Measurements from ENCODE around the gene ALPK3.

Gene ALPK3

GRCh38 chr15:84878504-84878903, 61.3 kb downstream of the ALPK3 start:
- DNase-seq: no peak

- DNase-seq: no peak
Observed at GRCh38 chr15:84879088-84879780, 62.1 kb downstream of the ALPK3 start.

DNA sequence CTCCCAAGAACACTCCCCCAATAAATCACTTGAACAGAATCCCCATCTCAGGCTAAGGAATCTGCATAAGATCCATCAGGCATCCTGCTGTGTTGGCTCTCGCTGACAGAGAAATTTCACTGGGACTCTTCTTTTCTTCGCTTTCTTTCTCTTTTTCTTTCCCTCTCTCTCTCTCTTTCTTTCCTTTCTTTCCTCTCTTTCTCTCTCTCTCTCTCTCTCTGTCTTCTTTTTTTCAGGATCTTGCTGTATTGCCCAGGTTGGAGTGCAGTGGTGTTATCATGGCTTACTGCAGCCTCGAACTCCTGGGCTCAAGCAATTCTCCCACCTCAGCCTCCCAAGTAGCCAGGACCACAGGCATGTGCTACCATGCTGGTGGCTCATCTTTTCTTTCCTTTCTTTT, 62.9 kb downstream of the ALPK3 start:
- DNase-seq: no peak

DNA sequence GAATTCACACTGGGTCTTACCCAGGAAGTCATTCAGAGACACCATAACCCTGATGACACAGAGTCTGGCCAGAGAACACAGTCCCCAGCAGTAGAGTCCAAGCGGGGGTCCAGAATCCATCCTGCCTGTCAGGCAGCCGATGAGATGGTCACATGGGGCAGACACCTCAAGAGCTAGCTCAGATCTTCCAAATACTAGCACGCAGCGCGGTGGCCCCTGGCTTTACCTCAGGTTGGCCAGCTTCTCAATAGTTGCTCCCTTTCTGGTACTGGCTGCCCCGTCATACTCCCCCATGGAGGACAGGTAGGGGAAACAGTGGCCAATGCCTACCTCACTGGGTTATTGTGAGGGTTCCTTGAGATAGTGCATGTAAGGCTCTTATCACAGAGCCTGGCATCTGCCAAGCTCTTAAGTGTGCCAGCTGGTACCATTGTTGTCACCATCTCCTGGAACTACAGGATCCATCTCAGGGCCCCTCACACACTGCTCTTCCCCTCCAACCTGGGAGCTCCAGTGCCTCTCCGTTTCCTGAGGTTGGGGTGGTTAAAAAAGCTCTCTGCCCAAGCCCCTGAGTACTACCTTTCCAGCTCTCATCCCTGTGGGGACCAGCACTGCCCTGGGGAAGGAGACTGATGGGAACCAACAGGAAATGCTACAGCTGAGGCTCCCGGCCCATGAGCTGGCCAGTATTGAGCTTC, 63.8 kb downstream of the ALPK3 start:
- no peak for DNase-seq

DNA sequence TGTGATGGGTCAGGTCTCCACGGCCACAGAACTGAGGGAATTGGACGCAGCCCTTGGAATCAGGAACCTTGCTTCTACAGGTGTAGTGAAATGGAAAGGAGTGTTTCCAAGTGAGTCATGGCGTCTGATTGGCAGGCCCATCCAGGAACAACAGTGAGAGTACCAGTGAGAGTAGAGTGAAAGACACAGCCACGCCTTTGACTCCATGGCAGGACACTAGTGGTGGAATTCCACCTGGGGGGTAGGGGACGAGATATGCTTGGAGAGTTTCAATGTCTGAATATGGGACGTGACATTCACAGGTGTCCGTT, 64.3 kb downstream of the ALPK3 start:
- DNase-seq: no peak

DNA sequence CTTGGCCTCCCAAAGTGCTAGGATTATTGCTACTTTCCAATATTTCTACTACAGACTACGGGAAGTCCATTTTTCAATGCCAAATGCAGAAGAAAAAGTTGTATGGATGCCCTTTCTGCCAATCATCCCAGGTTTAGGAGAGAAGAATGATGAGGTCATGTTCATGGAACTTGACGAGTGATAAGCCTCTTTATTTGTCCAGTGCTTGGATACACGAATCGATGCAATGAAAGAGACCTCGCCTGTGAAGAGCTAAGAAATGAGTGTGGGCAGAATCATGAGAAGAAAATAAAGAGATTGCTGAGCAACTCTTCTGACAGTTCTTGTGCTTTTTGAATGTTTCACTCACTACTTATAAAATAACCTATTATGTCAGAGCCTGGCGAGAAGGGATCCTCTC, 66.3 kb downstream of the ALPK3 start:
- DNase-seq: no peak

GRCh38 chr15:84883916-84884781, 67.0 kb downstream of the ALPK3 start, which contains the start of gene SLC28A1:
Gene SLC28A1, plus strand, starts transcription at chr15:84884662. Its CDS starts 3,099 bp downstream, at chr15:84887761.
- DNase-seq: no peak

- no peak for DNase-seq
Observed at GRCh38 chr15:84885801-84886200, 68.6 kb downstream of the ALPK3 start.

DNA sequence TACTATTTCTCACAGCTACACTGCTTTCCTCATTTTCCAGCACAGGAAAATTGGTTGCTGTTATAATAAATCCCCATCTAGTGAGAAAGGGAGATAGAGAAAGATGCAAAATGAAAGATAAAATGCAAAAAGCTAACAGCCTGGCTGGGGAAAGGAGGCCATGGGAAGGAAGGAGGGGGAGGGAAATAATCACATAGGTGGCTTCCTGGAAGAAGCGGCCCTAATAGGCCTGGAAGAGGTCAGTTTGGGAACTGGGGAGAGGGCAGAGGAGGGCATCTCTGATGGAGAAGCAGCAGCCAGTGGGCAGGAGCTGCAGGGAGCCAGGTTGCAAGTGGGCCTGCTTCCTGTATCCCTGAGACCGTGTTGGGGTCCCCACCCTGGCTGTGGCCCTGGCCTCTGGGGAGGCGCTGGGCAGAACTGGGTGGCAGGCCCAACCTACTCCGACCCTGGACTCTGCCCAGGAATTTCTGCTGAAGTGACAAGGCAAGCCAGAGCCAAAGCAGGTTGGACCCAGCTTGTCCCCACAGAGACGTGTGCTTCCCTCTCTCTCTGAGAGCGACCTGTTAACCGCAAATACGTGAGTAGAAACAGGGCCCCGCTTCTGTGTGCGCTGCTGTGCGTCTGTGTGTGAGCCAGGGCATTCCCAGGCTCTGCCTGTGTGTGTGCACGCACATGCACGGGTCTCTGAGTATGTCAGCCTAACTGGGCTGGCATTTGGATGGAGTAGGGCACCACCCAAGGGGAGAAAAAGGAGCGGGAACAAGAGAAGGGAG, 69.2 kb downstream of the ALPK3 start:
- DNase-seq: no peak

DNA sequence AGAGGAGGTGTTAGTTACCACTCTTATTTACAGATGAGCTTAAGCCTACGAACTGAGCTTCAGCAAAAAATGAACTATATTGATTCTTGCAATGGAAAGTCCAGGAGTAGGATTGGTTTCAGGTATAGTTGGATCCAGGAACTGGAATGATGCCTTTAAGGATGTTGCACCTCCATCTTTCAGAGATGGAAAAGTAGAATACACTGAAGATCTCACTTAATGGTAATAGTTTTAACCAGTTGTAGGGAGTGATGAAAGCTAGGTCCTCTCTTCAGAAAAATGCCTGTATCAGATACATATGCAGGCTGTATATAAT, 69.8 kb downstream of the ALPK3 start:
- no peak for DNase-seq

GRCh38 chr15:84887938-84888337, 70.8 kb downstream of the ALPK3 start:
- no peak for DNase-seq

GRCh38 chr15:84888639-84889038, 71.5 kb downstream of the ALPK3 start:
- DNase-seq: peak; percentile 2

DNA sequence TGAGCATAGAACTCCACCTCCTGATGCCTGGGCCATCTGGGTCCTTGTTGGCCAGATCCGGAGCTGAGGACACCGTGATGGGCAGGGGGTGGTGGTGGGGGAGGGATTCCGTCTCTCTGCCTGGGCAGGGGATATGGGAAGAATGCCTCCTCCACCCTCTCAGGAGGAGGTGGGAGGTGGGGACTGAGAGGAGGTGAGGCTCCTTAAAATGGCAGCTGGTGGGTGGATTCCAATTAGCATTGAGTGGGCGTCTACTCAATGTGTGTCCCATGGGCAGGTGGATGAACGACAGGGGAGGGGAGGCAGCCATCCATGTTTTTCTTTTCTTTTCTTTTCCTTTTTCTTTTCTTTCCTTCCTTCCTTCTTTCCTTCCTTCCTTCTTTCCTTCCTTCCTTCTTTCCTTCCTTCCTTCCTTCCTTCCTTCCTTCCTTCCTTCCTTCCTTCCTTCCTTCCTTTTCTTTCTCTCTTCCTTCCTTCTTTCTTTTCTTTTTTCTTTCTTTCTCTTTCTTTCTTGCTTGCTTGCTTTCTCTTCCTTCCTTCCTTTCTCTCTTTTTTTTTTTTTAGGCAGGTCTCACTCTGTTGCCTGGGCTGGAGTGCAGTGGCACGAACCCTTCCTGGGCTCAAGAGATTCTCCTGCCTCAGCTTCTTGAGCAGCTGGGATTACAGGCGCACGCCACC, 72.3 kb downstream of the ALPK3 start:
- no peak for DNase-seq

DNA sequence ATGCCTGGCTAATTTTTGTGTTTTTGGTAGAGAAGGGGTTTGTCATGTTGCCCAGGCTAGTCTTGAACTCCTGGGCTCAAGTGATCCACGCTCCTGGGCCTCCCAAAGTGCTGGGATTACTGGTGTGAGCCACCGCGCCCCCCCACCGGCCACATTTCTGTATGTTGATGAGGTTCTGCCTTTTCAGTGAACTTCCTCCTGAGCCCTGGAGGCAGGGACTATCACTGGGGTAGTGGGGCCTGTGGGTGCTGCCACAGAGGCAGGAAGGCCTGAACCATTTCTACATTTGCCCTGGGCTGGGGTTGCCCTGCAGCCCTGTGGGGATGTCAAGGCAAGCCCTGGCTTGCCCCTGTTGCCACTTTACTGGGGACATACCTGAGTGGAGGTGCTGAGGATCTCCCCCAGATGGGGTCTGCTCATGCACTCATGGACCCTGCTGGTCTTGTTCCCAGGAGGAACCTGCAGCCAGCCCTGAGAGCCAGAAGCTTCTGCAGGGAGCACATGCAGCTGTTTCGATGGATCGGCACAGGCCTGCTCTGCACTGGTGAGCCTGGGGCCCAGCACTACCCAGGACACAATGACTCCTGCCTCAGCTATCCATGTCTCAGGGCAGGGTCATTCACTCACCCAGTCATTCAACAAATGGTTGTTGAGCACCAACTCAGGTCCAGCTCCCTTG, 73.0 kb downstream of the ALPK3 start:
- no peak for DNase-seq

- no peak for DNase-seq
Observed at GRCh38 chr15:84890670-84891162, 73.6 kb downstream of the ALPK3 start.

DNA sequence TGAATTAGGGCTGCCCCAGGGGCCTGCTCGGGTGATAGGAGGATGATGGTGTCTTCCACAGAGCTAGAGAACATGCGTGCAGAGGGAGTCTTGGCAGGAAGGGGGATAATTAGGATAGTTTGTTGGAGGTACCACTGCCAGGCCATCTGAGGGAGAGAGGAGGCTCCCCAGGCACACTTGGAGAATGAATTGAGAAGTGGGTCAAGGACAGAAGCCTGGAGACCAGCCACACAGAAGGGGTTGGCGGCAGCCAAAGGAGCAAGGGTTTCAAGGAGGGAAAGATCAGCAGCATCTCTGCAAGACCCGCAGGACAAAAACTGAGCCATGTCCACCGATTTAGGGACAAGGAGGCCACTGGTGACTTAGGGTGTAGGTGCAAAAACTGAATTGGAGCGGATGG, 74.2 kb downstream of the ALPK3 start:
- DNase-seq: no peak

DNA sequence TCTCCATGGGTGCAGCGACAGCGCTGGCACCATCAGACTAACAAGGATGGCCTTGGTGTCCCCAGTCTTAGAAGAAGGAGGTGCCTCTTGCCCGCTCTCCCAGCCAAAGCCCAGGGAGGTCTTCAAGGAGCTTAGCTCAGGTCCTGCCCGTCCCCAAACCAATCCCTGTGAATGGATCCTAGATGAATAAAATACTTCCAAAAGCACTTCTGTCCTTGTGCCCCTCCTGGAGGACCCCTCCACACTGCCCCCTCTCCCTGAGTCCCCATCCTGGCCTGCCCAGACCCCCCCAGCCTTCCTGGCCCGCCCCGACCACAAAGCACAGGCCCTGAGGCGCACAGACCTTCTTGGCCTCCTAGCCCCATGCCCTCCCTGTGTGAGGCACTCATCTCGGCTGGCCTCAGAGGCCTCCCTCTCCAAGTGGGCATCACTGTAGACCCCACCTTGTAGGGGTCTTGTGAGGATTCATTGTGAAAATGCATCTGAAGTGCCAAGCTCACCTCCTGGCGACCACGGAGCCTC, 75.7 kb downstream of the ALPK3 start:
- no peak for DNase-seq

DNA sequence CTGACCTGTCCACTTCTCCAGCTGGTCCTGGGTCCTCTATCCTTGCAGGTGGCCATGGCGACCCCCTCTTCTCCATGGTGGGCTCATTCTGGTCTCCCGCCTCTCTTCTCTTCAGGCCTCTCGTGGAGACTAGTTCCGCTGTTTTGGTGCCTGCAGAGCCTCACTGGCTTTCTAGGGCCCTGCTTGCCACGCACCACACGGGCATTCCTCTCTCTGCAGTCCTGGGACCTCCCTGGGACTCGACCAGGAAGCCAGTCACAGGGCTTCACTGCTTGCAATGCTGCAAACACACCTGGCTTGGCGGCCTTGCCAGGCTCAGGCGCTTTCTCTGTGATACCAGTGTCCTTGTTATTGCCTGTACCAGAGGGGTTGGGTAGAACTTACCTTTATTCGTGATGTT, 76.5 kb downstream of the ALPK3 start:
- no peak for DNase-seq

- no peak for DNase-seq
Observed at GRCh38 chr15:84894736-84895425, 77.7 kb downstream of the ALPK3 start.

DNA sequence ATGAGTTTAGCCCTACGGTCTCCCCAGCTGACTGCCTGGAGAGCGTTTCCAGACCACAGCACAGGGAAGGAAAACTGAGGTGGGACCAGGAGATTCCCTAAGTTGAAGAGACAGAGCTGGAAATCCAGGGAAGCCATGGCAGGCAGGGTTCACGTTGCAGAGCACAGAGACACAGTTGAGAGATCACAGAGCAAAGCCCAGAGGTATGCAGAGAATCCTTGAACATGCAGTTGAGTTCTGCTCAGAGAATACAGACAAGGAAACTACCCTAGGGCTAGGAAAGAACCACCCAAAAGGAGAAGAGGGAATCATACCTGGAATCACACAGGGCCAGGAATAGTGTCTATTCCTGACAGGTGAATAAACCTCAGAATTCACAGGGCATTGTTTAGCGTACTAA, 81.6 kb downstream of the ALPK3 start:
- no peak for DNase-seq

GRCh38 chr15:84899750-84900149, 82.6 kb downstream of the ALPK3 start:
- DNase-seq: no peak

All from NCI-H1694 (cell line).